Thyroid gland (tissue), 4 donors: Measurements from ENCODE around the gene KIF21A.

ENCODE experiments used
- CTCF ChIP-seq, 6 experiments: fragments of 200-600 bp in 3 of 6; fragments of 450-650 bp in 3 of 6; sonication (generic) in 3 of 6; IDR thresholded peaks; one replicate each; pipeline ENCODE4 v1.5.1; 2016 to 2019; ENCODE audit warnings: antibody characterized with exemption in 6 of 6, mild to moderate bottlenecking in 2 of 6, inconsistent platforms in 1 of 6, moderate library complexity in 1 of 6
- POLR2A ChIP-seq, 2 donors: fragments of 450-650 bp; IDR thresholded peaks; one replicate each; pipeline ENCODE4 v1.6.1; 2017; ENCODE audit warnings: antibody characterized with exemption in 2 of 2, mild to moderate bottlenecking in 2 of 2, moderate library complexity in 1 of 2

DNA sequence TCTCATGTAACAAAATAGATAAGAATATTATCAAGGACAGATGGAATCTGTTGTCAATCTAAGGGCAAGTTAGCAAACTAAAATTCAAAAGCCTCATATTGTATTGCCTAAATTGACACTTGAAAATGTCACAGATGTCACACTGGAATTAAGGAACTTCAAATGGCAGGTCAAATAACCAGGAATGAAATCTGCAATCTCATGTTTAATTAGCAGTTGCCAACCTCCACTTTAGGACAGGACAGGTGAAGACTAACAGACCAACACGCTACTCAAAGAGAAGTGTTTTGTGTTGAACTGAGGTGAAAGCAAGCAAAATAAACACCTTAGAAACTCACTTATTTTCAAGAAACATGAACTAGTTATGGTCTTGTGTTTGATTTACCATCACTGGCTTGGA lies 11.1 kb downstream of the KIF21A start:
- TF ChIP-seq POLR2A (IDR thresholded peaks at IDR 0.05), result no peak
- no peak for TF ChIP-seq CTCF (IDR thresholded peaks at IDR 0.05)
